Lung (tissue), 12 donors: Measurements from ENCODE around the gene ERC2. TPM values are rescaled to one million over a fixed set of nuclear protein-coding genes. Genes with fewer than 3 reads are reported as not detected.

ENCODE experiments used
- ATAC-seq: fragments of 200-7000 bp; cut with Tn5 transposase; one replicate; pipeline ENCODE4 v1.9.1; 2020; ENCODE audit warnings: moderate number of reproducible peaks; ENCODE audit not compliant: insufficient read depth, low FRiP score
- DNase-seq, 3 donors: peaks; one replicate each; pipeline ENCODE4 v3.0.0-alpha.2; 2013 to 2017
- H3K27ac ChIP-seq, 2 donors: one replicate each; pipeline ENCODE4 v1.5.1; 2013; ENCODE audit warnings: mild to moderate bottlenecking in 2 of 2, moderate library complexity in 2 of 2, control low read depth in 1 of 2, inconsistent platforms in 1 of 2, low read depth in 1 of 2, low read length in 1 of 2
- H3K27me3 ChIP-seq, 3 donors: one replicate each; pipeline ENCODE4 v1.5.1; 2013; ENCODE audit warnings: low read length in 2 of 3; ENCODE audit not compliant: control insufficient read depth in 3 of 3, insufficient read depth in 3 of 3
- H3K36me3 ChIP-seq, 4 donors: one replicate each; pipeline ENCODE4 v1.5.1; 2013; ENCODE audit warnings: low read length in 4 of 4, mild to moderate bottlenecking in 1 of 4, moderate library complexity in 1 of 4; ENCODE audit not compliant: control insufficient read depth in 4 of 4, insufficient read depth in 4 of 4
- H3K4me1 ChIP-seq, 5 donors: one replicate each; pipeline ENCODE4 v1.5.1; 2013; ENCODE audit warnings: low read length in 5 of 5, mild to moderate bottlenecking in 2 of 5, moderate library complexity in 1 of 5; ENCODE audit not compliant: control insufficient read depth in 5 of 5, insufficient read depth in 5 of 5
- H3K4me3 ChIP-seq: one replicate; pipeline ENCODE4 v1.5.1; 2013; ENCODE audit warnings: mild to moderate bottlenecking, control low read depth, moderate library complexity
- H3K9ac ChIP-seq, 2 donors: one replicate each; pipeline ENCODE4 v1.5.1; 2013; ENCODE audit warnings: low read length in 2 of 2, control low read depth in 1 of 2; ENCODE audit not compliant: insufficient read depth in 1 of 2
- H3K9me3 ChIP-seq, 4 donors: one replicate each; pipeline ENCODE4 v1.5.1; 2013; ENCODE audit warnings: low read length in 3 of 4, mild to moderate bottlenecking in 1 of 4, moderate library complexity in 1 of 4; ENCODE audit not compliant: control insufficient read depth in 4 of 4, insufficient read depth in 3 of 4
- CTCF ChIP-seq: IDR thresholded peaks from 2 replicates; pipeline ENCODE4 v1.5.1; 2012; ENCODE audit warnings: mild to moderate bottlenecking; ENCODE audit errors: control extremely low read depth, extremely low read depth
- WGBS, 2 donors: extraction: QIAGEN DNeasy Blood & Tissue Kit; methylation state at CpG; one replicate each; pipeline ENCODE4 v1.1.7; 2013; 5-methylcytosine and 5-hydroxymethylcytosine counted together
- polyA plus RNA-seq, 2 donors: library from polyadenylated mRNA; stranded (reverse); fragments of 200-250 nt; gene quantifications; one replicate each; pipeline ENCODE4 v1.2.1, GENCODE V29; 2013
- total RNA-seq, 2 donors: library from RNA; depleted of rRNA in 1 of 2; stranded (reverse); fragments of >200 nt in 1 of 2; gene quantifications; one replicate each; pipeline ENCODE4 v1.2.1, GENCODE V29; 2014 to 2021
- donor health status: control.
- donor health status: control.
- donor health status: Bipolar disorder and iron deficiency.
- donor health status: healthy.
- donor health status: DM: yes; HTN: yes; CAD: no.

Gene ERC2
- total and polyA plus RNA-seq, 4 donors: 0.20 to 3.5 (median 0.97) TPM

GRCh38 chr3:56408761-56409196, 59.5 kb downstream of the ERC2 start:
- Histone ChIP-seq H3K27ac (no peak overlapping the region), H3K36me3 (no peaks in the 10 kb centered on the region), H3K4me3 (no peak overlapping the region), H3K9me3 (peaks cover 0 to 2% (median 0%) of the 10 kb centered on the region in 4 donors), H3K27me3 (no peaks in the 10 kb centered on the region), H3K4me1 (no peaks in the 10 kb centered on the region), H3K9ac (no peak overlapping the region)
- WGBS, 2 donors: 92 to 93% methylated on average over 18 of the region's 18 CpGs
- ATAC-seq: no peak
- DNase-seq: no peak
- no peak for TF ChIP-seq CTCF

- no peak overlapping the region for H3K9ac ChIP-seq
- H3K9me3 ChIP-seq: peaks cover 0 to 2% (median 0%) of the 10 kb centered on the region in 4 donors
- no peaks in the 10 kb centered on the region for H3K27me3 ChIP-seq
- 88 to 94% methylated on average over 4 of the region's 4 CpGs for WGBS, 2 donors
- no peak overlapping the region for H3K27ac ChIP-seq
- no peak for TF ChIP-seq CTCF
- no peaks in the 10 kb centered on the region for H3K36me3 ChIP-seq
- H3K4me1 ChIP-seq: no peaks in the 10 kb centered on the region
- no peak overlapping the region for H3K4me3 ChIP-seq
- no peak for ATAC-seq
- DNase-seq: no peak
Measured at GRCh38 chr3:56406826-56407515, 61.3 kb downstream of the ERC2 start.

- 87 to 88% methylated on average over 3 of the region's 3 CpGs for WGBS, 2 donors
Measured at GRCh38 chr3:56404884-56405283, 63.4 kb downstream of the ERC2 start.

More at GRCh38 chr3:56404884-56405283, 63.4 kb downstream of the ERC2 start:
- H3K27ac ChIP-seq: no peak overlapping the region
- no peak for DNase-seq
- peaks cover 0 to 2% (median 0%) of the 10 kb centered on the region in 4 donors for H3K9me3 ChIP-seq
- H3K36me3 ChIP-seq: no peaks in the 10 kb centered on the region
- H3K4me1 ChIP-seq: no peaks in the 10 kb centered on the region
- H3K9ac ChIP-seq: no peak overlapping the region
- no peak for ATAC-seq
- H3K4me3 ChIP-seq: no peak overlapping the region
- no peak for TF ChIP-seq CTCF
- H3K27me3 ChIP-seq: no peaks in the 10 kb centered on the region
